GM12872 (cell line): ENCODE data around the gene GRAMD1B.

Experiments used
- TF ChIP-seq, protein P1 (sequence below): IDR thresholded peaks from 3 replicates; pipeline ENCODE4 v1.5.1; 2011; ENCODE audit warnings: low read depth, mild to moderate bottlenecking, low read length, moderate library complexity; ENCODE audit not compliant: insufficient read depth

The GRAMD1B gene

DNA sequence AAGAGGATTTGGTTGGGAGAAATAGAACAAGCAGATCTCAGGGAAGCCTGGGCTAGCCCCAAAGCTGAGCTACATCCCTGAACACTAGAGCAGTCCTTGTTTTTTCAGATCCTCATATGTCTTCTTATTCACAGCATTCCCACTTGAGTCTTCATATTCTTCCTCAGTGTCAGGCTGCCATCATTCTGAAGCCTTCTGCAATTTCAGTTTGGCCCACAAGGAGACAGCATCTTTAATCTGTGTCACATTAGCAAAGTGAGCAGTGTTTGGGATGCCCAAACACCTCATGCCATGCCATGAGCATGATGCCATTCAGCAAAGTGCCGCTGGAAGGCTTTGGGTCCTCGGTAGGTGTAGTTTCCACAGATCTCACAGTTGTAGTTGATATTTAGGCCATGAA is 167.8 kb downstream of the GRAMD1B start:
- TF ChIP-seq, protein P1, sequence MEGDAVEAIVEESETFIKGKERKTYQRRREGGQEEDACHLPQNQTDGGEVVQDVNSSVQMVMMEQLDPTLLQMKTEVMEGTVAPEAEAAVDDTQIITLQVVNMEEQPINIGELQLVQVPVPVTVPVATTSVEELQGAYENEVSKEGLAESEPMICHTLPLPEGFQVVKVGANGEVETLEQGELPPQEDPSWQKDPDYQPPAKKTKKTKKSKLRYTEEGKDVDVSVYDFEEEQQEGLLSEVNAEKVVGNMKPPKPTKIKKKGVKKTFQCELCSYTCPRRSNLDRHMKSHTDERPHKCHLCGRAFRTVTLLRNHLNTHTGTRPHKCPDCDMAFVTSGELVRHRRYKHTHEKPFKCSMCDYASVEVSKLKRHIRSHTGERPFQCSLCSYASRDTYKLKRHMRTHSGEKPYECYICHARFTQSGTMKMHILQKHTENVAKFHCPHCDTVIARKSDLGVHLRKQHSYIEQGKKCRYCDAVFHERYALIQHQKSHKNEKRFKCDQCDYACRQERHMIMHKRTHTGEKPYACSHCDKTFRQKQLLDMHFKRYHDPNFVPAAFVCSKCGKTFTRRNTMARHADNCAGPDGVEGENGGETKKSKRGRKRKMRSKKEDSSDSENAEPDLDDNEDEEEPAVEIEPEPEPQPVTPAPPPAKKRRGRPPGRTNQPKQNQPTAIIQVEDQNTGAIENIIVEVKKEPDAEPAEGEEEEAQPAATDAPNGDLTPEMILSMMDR, result peak; percentile 37; the same call in 2 of the 3 replicates

DNA sequence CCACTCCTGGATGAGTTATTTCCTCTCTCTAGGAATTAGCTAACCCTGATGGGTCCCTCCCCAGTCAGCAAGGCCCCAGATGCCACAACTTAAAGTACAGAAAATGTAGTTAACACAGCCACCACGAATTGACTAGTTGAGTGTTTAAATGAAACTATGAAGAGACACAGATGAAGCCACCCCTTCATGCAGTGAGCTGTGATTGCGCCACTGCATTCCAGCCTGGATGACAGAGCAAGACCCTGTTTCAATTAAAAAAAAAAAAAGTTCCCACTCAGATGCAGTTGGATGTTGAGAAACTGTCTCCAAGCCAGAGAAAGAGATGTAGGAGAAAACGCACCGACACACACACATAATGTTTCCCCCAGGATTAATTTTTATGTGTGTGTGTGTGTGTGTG is 171.1 kb downstream of the GRAMD1B start:
- TF ChIP-seq, protein P1, result no peak

DNA sequence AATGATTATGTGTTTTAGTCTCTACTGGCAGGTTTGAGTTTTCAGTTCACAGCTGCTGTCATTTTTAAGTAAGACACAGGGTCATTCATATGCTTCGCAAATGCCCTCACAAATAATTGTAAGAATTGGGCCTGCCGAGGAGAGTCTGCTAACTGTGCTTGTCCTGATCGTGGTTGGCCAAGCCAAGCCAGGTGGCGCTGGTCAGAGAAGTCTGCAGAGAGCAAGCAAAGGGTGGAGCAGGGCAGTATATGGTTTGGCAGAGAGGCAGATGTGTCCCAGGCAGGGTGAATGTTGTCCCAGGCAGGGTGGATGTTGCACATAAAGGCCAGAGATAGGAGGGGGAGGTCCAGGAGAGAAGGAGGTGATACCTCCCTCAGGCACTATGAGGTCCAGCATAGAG is 171.7 kb downstream of the GRAMD1B start:
- TF ChIP-seq, protein P1, result no peak

DNA sequence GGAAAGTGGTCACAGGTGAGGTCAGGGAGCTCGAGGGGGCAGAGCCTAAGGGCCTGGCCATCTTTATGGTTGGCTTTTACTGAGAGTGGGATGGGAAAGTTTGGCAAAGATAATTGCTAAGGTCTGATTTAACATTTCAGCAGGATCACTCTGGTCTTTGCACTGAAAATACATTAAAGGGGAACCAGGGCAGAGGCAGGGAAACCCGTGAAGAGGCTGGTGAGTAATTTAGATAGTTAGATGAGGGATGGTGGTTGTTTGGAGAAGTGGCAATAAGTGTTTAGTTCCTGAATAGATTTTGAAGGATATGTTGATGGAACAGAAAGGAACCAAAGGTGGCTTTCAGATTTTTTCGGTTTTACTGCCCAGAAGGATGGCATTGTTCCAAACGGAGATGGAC is 173.6 kb downstream of the GRAMD1B start:
- TF ChIP-seq, protein P1, result no peak

DNA sequence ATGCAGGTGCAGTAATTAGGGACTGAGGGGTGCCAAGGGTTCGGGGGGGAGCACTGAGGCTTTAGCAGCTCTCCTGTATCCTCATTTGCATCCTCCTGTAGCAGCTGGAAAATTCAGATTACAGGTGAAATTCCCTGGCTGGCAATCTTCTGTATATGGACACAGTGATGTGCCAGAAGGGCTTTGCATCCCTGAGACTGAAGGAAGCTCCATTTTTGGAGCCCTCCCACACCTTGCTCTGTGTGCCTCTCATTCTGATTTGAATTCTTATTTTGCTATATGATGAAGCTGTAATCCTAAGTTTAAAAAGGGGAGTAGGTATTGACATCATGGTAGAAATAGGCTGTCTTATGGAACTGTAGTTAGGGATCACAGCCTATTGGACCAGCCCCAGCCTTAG is 177.7 kb downstream of the GRAMD1B start:
- TF ChIP-seq, protein P1, result no peak

DNA sequence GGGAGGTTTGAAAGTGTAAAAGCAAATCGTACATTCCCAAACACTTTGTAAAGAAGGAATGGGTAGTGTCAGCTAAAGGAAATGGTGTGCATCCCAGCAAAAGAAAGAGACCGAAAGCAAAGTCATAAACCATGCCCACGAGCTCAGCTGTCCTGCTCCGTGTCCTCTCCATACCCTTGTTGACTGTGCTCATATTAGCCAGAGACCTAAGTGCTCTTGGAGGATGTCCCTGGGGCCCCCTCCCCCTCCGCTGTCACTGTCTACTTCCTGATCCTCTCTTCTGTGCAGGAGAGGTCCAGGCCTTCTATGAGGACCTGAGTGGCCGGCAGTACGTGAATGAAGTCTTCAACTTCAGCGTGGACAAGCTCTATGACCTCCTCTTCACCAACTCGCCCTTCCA is 178.3 kb downstream of the GRAMD1B start:
- TF ChIP-seq, protein P1, result no peak

DNA sequence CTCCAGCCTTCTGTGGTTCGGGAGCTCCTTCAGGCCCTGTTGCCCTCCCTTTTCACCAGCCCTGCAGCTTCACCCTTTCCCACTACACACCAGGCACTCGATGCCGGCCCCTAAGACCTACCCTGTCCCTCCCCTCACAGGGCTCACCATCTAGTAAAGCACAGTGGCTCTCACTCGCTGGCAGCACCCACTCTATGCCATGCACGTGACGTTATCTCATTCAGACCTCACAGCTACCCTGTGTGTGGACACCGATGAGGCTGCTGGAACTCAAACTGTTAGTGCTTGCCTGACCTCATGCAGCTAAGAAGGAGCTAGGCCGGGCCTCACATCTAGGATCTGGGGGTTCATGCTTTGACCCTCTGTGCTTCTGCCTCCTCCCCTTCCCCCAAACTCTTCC is 178.9 kb downstream of the GRAMD1B start:
- TF ChIP-seq, protein P1, result no peak

DNA sequence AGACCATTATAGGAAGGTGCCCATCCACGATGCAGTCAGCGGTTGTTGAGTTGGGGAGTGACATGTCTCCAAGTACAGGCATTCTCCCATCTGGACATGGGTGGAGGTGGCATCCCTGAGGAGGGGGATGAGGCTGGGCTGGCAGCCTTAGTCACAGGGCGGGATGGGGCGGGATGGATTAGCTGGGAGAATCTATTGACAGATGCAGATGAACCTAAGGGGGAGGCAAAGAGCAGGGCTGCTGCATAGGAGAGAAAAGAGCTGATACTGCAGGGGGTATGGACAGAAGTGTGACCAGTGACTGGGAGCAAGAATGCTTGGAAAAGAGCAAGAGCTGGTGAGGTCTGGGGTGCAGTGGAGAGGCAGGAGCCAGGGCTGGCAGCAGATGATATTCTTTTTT is 181.6 kb downstream of the GRAMD1B start:
- TF ChIP-seq, protein P1, result no peak
